GM12865 (cell line): ENCODE results near the gene EML3.
"Not testable (repeated sequence)": the region's sequence is repeated elsewhere in the genome, so short reads cannot be mapped to it uniquely, and the experiment has no call there.

Experiments
- DNase-seq: peaks from one replicate; pipeline ENCODE4 v3.0.0; 2010; ENCODE audit warnings: low read depth
- H3K4me3 ChIP-seq: 2 replicates; pipeline ENCODE4 v1.5.1; 2011; ENCODE audit warnings: mild to moderate bottlenecking, low read depth, low read length, control low read depth
- CTCF ChIP-seq: IDR thresholded peaks from 2 replicates; pipeline ENCODE4 v1.5.1; 2011; ENCODE audit warnings: low read length, control low read depth, low read depth, inconsistent platforms; ENCODE audit not compliant: insufficient read depth; ENCODE audit errors: missing control alignments

The EML3 gene

GRCh38 chr11:62612366-62613290 is at the start of gene EML3, which contains the start of gene ROM1:
Gene EML3, minus strand, starts transcription at chr11:62612775. Its CDS starts 318 bp downstream, at chr11:62612457.
Gene ROM1, plus strand, starts transcription at chr11:62613257. Its CDS starts 25 bp downstream, at chr11:62613282.
- DNase-seq: peak; percentile 92
- peak within 1 kb of the TSS; percentile 99 for H3K4me3 ChIP-seq
- TF ChIP-seq CTCF: peak; percentile 99

GRCh38 chr11:62656796-62657429 is 44.3 kb upstream of the EML3 start:
- TF ChIP-seq CTCF: no peak
- no peak for DNase-seq
- H3K4me3 ChIP-seq: no peak overlapping the region

GRCh38 chr11:62654297-62654696 is 41.7 kb upstream of the EML3 start:
- no peak for TF ChIP-seq CTCF
- no peak for DNase-seq
- H3K4me3 ChIP-seq: no peak overlapping the region

- peak overlapping the region; percentile 95 for H3K4me3 ChIP-seq
- no peak for TF ChIP-seq CTCF
- DNase-seq: no peak
Observed at GRCh38 chr11:62652161-62653006, 39.8 kb upstream of the EML3 start.

- not testable (repeated sequence) for DNase-seq, H3K4me3 ChIP-seq
Observed at GRCh38 chr11:62650283-62650682, 37.7 kb upstream of the EML3 start.

- no peak for DNase-seq
- no peak for TF ChIP-seq CTCF
Observed at GRCh38 chr11:62649486-62649885, 36.9 kb upstream of the EML3 start.

GRCh38 chr11:62648967-62649364 is 36.4 kb upstream of the EML3 start:
- H3K4me3 ChIP-seq: no peak overlapping the region
- TF ChIP-seq CTCF: no peak
- no peak for DNase-seq

More at GRCh38 chr11:62649486-62649885, 36.9 kb upstream of the EML3 start:
- H3K4me3 ChIP-seq: no peak overlapping the region
